Gastrocnemius medialis (tissue), 4 donors: ENCODE results near the gene DNAH6.

Source experiments
- CTCF ChIP-seq, 5 experiments: fragments of 450-650 bp in 3 of 5; fragments of 200-600 bp in 2 of 5; sonication (generic) in 2 of 5; IDR thresholded peaks in 4 of 5; conservative IDR thresholded peaks in 1 of 5; 1 replicate in 4 of 5; 2 replicates in 1 of 5; pipeline ENCODE4 v1.5.1; 2016 to 2019; ENCODE audit warnings: antibody characterized with exemption in 5 of 5, mild to moderate bottlenecking in 3 of 5, moderate library complexity in 3 of 5
- POLR2A ChIP-seq, 2 donors: fragments of 450-650 bp; IDR thresholded peaks; one replicate each; pipeline ENCODE4 v1.6.1; 2017; ENCODE audit warnings: antibody characterized with exemption in 2 of 2, mild to moderate bottlenecking in 2 of 2, moderate library complexity in 2 of 2

- TF ChIP-seq CTCF (IDR thresholded peaks at IDR 0.05 in 4 of 5, conservative IDR thresholded peaks at IDR 0.05 in 1 of 5) (no peak), POLR2A (IDR thresholded peaks at IDR 0.05) (no peak)
These were observed 262.8 kb downstream of the DNAH6 start for GRCh38 chr2:84778911-84779690.
